ENCODE measurements around the gene LCT.
"Not testable (repeated sequence)": the region's sequence is repeated elsewhere in the genome, so short reads cannot be mapped to it uniquely, and the experiment has no call there.

The LCT gene

DNA sequence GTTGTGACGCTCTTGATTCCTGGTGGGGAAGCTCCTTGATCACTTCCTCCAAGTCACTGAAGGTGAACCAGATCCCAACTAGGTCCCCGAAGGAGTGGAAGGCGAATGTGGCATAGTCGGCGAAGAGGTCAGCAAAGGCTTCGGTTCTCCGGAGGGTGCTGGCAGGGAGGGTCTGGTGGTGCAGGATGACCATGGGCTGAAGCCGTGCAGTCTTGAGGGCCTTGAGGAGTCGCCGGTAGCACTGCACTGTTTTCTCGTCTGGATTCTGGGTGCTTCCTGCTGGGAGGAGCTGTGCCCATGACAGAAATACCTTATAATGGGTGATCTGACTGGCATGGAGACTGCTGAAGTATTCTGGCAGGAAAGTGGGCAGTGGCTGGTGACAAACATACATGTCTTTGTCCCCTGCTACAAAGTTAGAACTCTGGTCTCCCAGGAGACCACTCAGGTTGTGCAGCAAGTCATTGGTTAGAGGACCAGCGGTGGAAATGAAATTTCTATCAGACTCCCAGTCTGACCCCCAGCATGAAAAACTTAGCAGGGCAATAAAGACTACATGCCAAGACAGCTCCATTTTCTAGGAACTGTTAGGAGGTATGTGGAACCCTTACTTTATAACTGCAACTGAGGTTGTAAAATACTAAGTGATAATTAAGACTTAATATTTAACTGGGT is at the start of gene LCT:
LCT (minus strand) TSS at position 589 of the 675 bp plus-strand sequence; CDS start at position 574, 15 bp downstream.
- no peak for DNase-seq (ENCODE audit: low read depth)

DNA sequence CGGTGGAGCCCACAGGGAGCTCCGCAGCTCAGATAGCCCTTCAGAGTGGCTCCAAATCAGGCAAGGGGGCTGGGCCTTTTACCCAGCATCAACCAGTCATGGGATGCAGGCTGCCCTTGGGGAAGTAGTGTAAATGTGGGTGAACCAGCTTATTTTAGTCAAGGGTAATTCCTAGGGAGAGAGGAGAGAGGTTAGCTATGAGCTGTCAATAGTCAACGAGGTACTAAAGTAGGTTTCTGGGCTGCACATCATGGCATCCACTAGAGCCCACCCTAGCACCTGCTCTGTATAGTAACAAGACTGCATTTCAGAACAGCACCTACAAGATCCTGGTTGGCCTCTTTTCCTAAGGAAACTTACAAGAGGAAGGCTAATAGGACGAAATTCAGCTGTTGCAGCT is 48.7 kb upstream of the LCT start:
- DNase-seq (ENCODE audit: low read depth) = no peak

DNA sequence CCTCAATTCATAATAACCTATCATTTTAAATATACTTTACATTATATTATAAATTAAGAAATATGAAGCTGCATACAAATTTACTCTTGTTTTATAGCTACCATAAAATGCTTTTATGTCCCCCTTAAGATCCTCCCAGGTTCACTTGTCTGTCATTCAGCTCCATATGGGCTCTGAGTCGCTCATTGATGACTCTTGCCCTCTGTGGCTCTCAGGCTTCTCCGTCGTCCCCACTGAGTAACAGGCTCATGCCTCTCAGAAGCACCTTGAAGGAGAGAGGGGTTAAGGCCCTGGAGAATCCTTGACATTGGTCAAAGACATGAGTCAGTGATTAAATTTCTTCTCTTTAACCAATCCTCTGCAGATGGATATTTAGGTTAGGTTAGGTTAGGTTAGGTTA is 45.4 kb upstream of the LCT start:
- DNase-seq (ENCODE audit: low read depth) = no peak

DNA sequence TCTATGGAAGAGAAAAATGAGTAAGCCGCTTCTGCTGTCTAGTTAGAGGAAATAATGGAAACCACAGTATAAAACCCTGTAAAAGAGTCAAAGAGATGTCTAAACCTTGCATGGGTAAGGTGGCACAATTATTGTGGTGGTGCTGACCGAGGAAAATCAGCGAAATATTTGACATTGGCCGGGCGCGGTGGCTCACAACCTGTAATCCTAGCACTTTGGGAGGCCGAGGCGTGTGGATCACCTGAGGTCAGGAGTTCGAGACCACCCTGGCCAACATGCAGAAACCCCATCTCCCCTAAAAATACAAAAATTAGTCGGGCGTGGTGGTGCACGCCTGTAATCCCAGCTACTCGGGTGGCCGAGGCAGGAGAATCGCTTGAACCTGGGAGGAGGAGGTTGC is 39.8 kb upstream of the LCT start:
- DNase-seq (ENCODE audit: low read depth) = not testable (repeated sequence)

DNA sequence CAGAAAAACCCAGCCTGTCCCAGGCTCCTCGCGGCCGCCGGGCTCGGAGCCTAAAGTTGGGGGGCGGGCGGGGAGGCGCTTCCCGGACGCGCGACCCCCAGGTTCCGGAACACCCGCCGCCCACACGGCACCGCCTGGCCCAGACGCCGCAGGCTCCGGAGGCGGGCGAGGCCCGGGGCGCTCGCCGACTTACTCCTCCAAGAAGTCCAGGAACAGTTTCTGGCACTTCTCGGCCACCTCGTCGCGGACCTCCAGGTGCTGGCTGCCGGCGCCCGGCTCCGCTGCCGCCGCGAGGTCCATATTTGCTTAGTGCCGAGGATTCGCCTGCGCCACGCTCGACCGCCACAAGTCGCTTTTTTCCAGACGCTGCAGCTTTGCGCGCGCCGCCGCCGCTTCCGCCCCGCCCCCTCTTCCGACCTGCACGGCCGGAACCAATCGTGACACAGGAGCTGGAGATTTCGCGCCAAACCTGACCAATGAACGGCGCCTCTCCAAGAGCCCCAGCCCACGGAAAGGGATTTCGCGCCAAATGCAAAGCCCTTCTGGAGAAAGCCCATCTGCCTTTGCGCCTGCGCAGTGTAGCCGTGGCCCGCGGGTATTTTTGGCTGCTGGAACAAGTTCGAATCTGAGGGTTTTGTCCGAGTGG is 39.2 kb upstream of the LCT start, which contains the start of gene MCM6:
MCM6 (minus strand) TSS at position 378 of the 646 bp plus-strand sequence; CDS start at position 300, 78 bp downstream.
- peak; percentile 99 for DNase-seq (ENCODE audit: low read depth)

DNA sequence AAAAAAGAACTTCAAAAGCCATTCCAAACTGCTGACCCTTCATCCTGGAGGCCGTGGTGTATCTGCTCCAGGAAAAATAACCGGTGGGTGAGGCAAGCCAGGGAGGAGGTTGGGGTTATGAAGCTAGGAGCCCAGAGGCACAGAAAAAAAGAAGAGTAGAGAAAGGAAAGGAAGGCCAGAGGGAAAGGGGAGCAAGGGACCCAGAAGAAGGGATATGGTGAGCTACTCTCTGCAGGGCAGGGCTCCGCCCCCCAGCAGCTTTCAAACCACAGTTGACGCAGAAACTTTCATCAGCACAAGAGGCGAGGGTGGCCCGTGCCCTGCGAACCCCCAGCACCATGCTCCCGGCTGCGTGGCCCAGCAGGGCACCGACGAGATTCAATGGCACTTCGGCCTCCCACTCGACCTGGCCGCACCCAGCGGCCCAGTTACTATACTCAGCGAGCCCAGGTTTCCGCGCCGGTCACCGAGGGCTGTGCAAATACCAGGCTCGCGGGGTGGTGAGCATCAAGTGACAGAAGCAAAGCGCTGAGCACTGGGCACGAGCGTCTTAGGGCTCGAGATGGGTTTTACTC is 38.6 kb upstream of the LCT start:
- DNase-seq (ENCODE audit: low read depth) = peak; percentile 40

DNA sequence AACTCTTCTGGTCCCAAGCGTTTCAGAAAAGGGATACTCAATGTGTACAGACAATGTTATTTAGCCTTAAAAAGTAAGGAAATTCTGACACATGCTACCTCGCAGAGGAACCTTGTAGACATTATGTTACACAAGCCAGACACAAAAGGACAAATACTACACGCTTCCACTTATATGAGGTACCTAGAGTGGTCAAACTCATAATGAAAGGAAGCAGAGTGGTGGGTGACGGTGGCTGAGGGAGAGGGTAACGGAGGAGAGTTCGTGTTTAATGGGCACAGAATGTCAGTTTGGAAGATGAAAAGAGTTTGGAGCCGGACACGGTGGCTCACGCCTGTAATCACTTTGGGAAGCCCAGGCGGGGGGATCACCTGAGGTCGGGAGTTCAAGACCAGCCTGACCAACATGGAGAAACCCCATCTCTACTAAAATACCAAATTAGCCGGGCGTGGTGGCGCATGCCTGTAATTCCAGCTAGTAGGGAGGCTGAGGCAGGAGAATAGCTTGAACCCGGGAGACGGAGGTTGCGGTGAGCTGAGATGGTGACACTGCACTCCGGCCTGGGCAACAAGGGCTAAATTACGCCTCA is 37.9 kb upstream of the LCT start:
- no peak for DNase-seq (ENCODE audit: low read depth)

DNA sequence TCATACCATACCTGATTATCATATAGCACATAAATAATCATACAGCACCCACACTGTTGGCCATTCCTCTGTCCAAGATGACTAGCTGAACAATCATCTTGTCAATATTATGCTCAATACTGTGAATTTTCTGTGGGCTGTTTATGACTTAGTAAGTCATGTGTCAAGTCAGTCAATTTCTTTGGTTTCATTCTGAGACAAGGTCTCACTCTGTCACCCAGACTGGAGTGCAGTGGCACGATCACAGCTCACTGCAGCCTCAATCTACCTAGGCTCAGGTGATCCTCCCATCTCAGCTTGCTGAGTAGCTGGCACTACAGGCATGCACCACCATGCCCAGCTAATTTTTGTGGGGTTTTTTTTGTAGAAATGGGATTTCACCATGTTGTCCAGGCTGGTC is 33.6 kb upstream of the LCT start:
- no peak for DNase-seq (ENCODE audit: low read depth)

DNA sequence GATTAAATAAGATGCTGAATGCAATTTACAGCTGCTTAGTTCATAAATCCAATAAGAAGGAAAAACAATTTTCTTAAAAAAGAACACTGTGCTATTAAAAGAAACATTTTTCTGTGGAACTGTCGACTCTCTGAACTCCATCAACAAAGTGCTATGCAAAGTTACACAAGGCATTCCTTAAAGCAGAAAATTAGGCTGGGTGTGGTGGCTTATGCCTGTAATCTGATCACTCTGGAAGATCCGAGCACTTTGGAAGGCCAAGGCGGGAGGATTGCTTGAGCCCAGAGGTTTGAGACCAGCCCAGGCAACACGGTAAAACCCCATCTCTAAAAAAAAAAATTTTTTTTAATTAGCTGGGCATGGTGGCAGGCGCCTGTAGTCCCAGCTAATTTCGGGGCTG is 26.2 kb upstream of the LCT start:
- DNase-seq (ENCODE audit: low read depth) = peak; percentile 3

DNA sequence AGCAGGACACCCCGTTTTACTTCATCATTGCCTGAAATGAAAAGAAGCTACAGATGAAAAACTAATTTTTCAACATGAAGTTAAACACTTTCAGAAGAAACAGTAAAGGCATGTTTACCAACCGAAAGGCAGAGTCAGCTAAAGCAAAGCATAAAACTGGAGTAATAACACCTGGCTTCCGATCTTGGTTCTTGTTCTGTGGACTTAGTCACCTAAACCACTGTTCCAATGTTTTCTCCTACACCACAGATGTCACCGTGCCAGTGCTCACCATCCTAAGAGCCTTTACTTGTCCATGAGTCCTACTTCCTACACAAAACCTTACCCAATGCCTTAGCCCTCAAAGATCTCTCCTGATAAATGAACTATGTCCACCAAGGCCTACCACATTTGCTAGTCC is 25.7 kb upstream of the LCT start:
- no peak for DNase-seq (ENCODE audit: low read depth)

DNA sequence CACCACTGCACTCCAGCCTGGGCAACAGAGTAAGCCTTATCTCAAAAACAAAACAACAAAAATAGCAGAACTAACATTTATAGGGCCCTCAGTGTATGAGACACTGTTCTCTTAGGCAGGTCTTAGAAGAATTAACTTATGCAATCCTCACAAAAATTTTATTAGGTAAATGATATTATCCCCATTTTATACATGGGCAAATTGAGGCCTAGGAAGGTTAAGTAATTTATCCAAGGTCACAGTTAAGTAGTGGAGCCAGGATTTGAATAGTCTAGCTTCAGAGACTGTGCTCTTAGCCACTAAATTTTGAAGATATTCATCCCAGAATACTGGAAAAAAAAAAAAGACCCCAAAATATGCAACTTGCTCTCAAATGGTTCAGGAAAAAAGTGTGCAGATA is 16.4 kb upstream of the LCT start:
- no peak for DNase-seq (ENCODE audit: low read depth)

DNA sequence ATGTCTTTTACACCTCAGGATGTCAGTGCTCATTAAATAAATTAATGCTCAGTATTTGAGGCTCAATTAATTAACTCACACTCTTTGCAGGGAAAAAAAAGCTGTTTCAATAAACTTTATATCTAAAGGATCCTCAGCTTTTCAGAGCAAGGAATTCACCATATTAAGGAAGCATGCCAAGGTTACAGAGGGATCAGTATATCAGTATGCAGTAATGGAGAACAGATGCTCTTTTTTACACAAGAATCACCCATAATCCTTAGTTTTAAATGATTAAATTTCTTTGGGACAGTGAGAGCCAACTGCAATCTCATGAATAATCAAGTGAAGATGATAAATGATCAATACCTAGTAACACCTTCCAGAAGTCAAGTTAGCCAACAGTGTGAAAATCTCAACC is 14.9 kb upstream of the LCT start:
- no peak for DNase-seq (ENCODE audit: low read depth)

DNA sequence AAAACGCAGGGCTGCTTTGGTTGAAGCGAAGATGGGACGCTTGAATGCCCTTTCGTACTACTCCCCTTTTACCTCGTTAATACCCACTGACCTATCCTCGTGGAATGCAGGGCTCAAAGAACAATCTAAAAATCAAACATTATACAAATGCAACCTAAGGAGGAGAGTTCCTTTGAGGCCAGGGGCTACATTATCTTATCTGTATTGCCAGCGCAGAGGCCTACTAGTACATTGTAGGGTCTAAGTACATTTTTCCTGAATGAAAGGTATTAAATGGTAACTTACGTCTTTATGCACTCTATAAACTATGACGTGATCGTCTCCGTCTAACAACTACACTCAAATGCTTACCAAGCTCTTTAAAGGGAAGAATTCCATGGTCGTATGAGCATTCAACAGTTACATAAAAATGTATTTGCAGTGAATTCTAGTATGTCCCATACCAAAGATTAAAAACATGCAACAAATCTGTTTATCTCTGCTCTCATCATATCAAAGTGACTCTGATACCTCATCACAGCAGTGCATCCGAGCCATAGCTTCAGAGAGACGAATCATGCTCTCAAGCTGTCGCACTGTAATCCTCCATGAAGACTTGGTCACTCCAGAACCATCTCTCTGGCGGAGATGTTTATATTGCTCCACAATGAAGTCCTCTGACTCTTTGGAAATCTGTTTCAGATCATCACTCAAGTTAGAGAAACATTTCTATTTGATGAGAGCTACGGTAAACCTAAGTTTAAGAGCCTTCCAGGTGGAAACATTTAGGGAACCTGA is 14.1 kb upstream of the LCT start:
- DNase-seq (ENCODE audit: low read depth) = no peak

DNA sequence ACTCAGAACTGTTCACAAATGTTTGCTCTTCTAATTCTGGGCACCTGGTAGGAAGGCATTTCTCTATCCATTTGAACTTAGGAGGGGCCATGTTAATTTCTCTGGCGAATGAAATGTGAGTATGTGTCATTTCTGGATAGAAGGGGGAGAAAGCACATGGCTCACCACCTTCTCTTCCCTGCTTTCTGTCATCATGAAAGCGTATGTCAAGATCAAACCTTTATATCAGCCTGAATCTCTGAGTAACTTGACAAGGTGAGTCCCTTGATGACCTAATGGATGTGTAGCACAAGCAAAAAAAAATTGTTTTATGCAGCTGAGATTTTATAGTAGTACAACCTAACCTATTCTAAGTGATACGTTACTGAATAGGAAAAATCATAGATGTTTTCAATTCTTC is 12.1 kb upstream of the LCT start:
- no peak for DNase-seq (ENCODE audit: low read depth)

DNA sequence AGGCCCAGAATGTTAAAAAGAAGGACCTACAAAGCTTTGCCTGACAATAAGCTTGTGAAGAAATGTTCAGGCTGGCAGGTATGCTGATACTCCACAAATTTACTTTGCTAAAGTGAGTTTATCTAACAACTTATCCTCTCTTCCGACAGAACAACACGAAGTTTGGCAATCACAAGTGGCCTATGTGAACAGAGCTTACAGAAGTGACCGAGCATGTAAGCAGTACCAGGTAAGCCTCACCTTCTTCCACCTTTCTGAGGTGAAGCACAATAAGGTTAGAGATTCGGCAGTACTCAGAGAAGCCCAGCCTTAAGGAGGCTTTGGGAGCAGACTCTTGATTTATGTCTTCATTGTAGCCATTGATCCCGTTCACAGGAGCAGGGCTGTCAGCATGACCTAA is 9.0 kb upstream of the LCT start:
- no peak for DNase-seq (ENCODE audit: low read depth)

DNA sequence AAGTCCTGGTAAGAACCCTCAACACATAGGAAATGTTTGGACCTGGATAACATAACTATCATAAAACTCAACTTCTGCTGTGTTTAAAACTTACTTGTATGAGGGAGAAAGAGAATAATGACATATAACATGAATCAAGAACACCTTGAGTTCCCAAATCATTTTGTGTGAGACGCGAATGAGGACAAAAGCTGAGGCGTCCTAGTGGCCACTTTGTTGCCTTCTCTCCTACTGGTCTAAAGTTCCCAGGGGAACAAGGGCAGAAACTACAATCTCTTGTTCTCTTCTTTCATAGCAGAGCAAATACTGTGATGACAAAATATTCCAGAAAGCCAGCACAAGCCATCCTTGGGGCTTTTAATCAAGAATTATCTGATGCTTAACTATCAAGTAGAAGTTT is 8.3 kb upstream of the LCT start:
- DNase-seq (ENCODE audit: low read depth) = no peak

DNA sequence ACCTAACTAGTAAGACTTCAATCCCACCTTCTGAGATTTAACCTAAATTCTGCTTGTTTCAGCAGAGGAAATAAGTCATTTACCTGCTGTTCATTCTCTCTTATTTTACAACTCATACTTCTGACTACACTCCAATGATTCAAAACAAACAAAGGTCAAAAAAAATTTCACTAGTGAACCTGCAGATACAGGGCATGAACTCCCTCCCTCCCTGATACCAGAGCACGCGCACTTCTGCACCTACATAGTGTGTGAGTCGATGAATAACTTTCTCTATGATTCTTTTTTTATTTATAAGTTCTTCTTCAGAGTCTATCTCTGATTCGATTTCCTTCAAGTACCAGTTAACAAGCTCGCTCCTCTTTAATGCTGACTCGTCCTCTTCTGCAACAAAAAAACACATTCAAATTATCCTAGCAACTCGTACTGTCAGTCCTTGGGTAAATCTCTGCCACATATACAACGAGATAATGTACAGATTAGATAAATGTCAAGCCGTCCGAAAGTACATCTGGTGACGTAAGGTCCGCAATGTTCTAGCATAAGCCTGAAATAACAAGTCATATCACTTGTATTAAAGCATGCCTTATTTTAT is 7.4 kb upstream of the LCT start:
- DNase-seq (ENCODE audit: low read depth) = no peak

DNA sequence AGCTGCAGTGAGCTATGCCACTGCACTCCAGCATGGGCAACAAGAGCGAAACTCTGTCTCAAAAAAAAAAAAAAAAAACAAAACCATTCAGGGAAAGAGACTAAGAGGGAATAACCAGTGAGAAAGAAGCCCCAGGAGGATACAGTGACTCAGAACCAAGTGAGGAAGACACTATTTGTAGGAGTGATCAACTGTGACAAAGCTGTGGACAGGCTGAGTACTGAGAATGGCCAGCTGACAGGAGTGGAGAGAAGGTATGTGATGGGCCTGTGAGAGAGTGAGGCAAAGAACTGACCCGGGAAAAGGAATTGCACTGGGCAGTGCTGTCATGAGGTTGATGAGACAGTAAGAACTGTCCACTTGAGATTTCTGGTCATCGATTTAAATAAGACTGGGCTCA is 6.7 kb upstream of the LCT start:
- peak; percentile 18 for DNase-seq (ENCODE audit: low read depth)

DNA sequence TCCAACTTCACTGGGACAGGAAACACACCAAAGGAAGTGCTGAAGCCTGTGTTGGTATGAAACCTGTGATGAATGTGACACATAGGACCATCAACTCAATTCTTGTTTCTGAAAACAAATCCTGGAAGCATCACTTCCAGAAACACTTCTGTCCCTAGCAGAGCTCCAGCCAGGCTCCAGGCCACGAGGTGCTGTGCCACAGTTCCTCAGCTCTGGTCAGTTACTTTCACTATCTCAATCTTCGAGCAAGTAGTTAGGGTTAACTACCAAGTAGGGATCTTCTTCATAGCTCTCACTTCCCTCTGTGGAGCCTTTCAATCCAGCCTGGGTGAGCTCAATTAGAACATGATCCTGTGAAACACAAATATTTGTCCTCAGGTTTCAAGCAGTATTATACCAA is 3.6 kb upstream of the LCT start:
- DNase-seq (ENCODE audit: low read depth) = no peak

DNA sequence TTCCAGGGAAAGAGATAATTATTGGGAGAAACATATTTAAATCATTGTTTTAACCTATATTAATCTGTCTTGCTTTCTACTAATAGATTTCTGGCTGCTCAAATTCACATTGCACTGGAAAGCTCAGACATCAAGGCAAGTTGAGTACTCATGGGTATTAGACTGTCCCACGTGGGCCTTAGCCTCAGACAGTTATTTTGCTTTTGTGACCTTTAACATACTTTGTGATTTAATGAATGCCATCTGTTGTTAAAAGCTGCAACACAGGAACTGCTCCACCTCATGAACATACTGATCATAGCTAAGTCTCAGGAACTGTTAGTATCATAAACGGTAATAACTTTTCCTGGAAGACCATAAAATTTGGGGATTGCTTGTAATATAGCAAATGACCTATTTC is 2.7 kb upstream of the LCT start:
- peak; percentile 63 for DNase-seq (ENCODE audit: low read depth)

DNA sequence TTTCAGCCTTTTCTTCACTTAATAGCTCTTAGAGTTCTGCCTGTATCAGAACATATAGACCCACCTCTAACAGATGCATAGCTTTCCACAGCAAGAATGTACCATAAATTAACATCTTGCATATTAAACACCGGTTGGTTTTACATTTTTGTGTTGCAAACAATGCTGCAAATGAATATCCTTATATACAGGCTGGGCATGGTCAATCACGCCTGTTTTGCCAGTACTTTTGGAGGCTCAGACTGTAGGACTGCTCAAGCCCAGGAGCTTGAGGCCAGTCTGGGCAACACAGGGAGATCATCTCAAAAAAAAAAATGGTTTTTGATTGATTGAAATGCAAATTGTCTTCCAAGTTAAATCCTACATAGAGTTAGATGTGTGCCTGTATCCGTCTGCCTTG is 1.5 kb upstream of the LCT start:
- no peak for DNase-seq (ENCODE audit: low read depth)

DNA sequence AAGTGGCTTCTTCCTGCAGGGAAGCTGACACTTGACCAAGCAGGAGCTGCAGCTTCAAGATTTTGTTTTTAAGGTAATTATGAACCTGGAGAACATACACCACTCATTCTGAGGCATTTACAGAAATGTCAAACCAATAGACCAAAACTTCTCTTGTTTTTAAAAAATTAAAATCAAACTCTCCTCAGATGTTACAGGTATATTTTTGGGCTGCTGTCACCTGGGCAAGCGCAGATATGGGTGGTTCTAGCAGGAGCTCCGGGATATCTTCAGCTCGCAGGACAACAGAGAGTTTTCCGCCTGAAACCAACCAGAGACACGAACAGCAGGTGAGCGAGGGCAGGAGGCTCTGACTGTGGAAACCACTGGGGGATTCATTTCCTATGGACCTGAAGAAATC is 4.1 kb downstream of the LCT start:
- DNase-seq (ENCODE audit: low read depth) = no peak

Data from stromal cell of bone marrow (primary cell).